Mesenchymal stem cell (in vitro differentiated cells and primary cell): Measurements from ENCODE around the gene ROPN1B.
"Not testable (repeated sequence)": the region's sequence is repeated elsewhere in the genome, so short reads cannot be mapped to it uniquely, and the experiment has no call there.

Experiments
- DNase-seq: peaks from one replicate; pipeline ENCODE4 v3.0.0-alpha.2; 2013
- H2AFZ ChIP-seq: one replicate; pipeline ENCODE4 v1.6.1; 2013; ENCODE audit warnings: low read depth, mild to moderate bottlenecking, control low read depth, inconsistent platforms, low read length, moderate library complexity
- H2AK5ac ChIP-seq: 2 replicates; pipeline ENCODE4 v1.6.1; 2013; ENCODE audit warnings: low read length, moderate library complexity, mild to moderate bottlenecking, inconsistent platforms; ENCODE audit not compliant: severe bottlenecking
- H2BK120ac ChIP-seq: one replicate; pipeline ENCODE4 v1.6.1; 2013; ENCODE audit warnings: low read depth, mild to moderate bottlenecking, inconsistent platforms, low read length, moderate library complexity
- H2BK12ac ChIP-seq, 2 experiments: one replicate each; pipeline ENCODE4 v1.6.1; 2013; ENCODE audit warnings: inconsistent platforms in 2 of 2, low read length in 2 of 2, mild to moderate bottlenecking in 2 of 2, moderate library complexity in 2 of 2, control low read depth in 1 of 2
- H2BK15ac ChIP-seq: one replicate; pipeline ENCODE4 v1.6.1; 2013; ENCODE audit warnings: mild to moderate bottlenecking, low read depth, inconsistent platforms; ENCODE audit not compliant: poor library complexity, severe bottlenecking
- H2BK5ac ChIP-seq: 2 replicates; pipeline ENCODE4 v1.6.1; 2013; ENCODE audit warnings: low read depth, mild to moderate bottlenecking, low read length, control low read depth, inconsistent platforms; ENCODE audit not compliant: poor library complexity, severe bottlenecking
- H3K14ac ChIP-seq, 2 experiments: one replicate each; pipeline ENCODE4 v1.6.1; 2013; ENCODE audit warnings: inconsistent platforms in 2 of 2, low read length in 2 of 2, control low read depth in 1 of 2, mild to moderate bottlenecking in 1 of 2, moderate library complexity in 1 of 2
- H3K18ac ChIP-seq, 2 experiments: one replicate each; pipeline ENCODE4 v1.6.1; 2013; ENCODE audit warnings: inconsistent platforms in 2 of 2, low read length in 2 of 2, control low read depth in 1 of 2, low read depth in 1 of 2, mild to moderate bottlenecking in 1 of 2
- H3K23ac ChIP-seq, 2 experiments: one replicate each; pipeline ENCODE4 v1.6.1; 2013; ENCODE audit warnings: inconsistent platforms in 2 of 2, low read length in 2 of 2, mild to moderate bottlenecking in 2 of 2, moderate library complexity in 2 of 2, control low read depth in 1 of 2
- H3K27ac ChIP-seq: 2 replicates; pipeline ENCODE4 v1.5.1; 2013; ENCODE audit warnings: mild to moderate bottlenecking, moderate library complexity, low read length, control low read depth, inconsistent platforms; ENCODE audit not compliant: poor library complexity, severe bottlenecking
- H3K27me3 ChIP-seq, 2 experiments: 2 replicates each; pipeline versions ENCODE4 v1.6.1 to v1.7.0; 2013; ENCODE audit warnings: low read length in 2 of 2, mild to moderate bottlenecking in 2 of 2, moderate library complexity in 2 of 2, control low read depth in 1 of 2, inconsistent platforms in 1 of 2; ENCODE audit not compliant: control insufficient read depth in 1 of 2, insufficient read depth in 1 of 2
- H3K36me3 ChIP-seq, 2 experiments: 2 replicates each; pipeline versions ENCODE4 v1.6.1 to v1.7.0; 2013; ENCODE audit warnings: low read length in 2 of 2, control low read depth in 1 of 2, inconsistent platforms in 1 of 2, low read depth in 1 of 2, mild to moderate bottlenecking in 1 of 2; ENCODE audit not compliant: insufficient read depth in 2 of 2, control insufficient read depth in 1 of 2
- H3K4ac ChIP-seq, 2 experiments: one replicate each; pipeline ENCODE4 v1.6.1; 2013; ENCODE audit warnings: inconsistent platforms in 2 of 2, low read length in 2 of 2, mild to moderate bottlenecking in 2 of 2, moderate library complexity in 2 of 2, control low read depth in 1 of 2, low read depth in 1 of 2
- H3K4me1 ChIP-seq: 2 replicates; pipeline ENCODE4 v1.6.1; 2013; ENCODE audit warnings: low read depth, low read length, control low read depth; ENCODE audit not compliant: control insufficient read depth, insufficient read depth
- H3K4me2 ChIP-seq: 2 replicates; pipeline ENCODE4 v1.6.1; 2013; ENCODE audit warnings: low read length, mild to moderate bottlenecking, inconsistent platforms; ENCODE audit not compliant: poor library complexity, severe bottlenecking
- H3K4me3 ChIP-seq, 2 experiments: 2 replicates each; pipeline versions ENCODE4 v1.5.1 to v1.7.0; 2013; ENCODE audit warnings: low read length in 2 of 2, mild to moderate bottlenecking in 2 of 2, control low read depth in 1 of 2, low read depth in 1 of 2; ENCODE audit not compliant: insufficient read depth in 1 of 2
- H3K79me1 ChIP-seq: replicated peaks from 2 replicates; pipeline ENCODE4 v1.6.1; 2013; ENCODE audit warnings: mild to moderate bottlenecking, control low read depth, low read length, inconsistent platforms; ENCODE audit not compliant: poor library complexity, severe bottlenecking
- H3K9ac ChIP-seq: 2 replicates; pipeline ENCODE4 v1.7.0; 2013; ENCODE audit warnings: mild to moderate bottlenecking, low read length, moderate library complexity
- H3K9me3 ChIP-seq: 2 replicates; pipeline ENCODE4 v1.7.0; 2013; ENCODE audit warnings: mild to moderate bottlenecking, low read length; ENCODE audit not compliant: control insufficient read depth
- H4K8ac ChIP-seq: one replicate; pipeline ENCODE4 v1.6.1; 2013; ENCODE audit warnings: inconsistent platforms, mild to moderate bottlenecking, low read length, moderate library complexity
- H4K91ac ChIP-seq: one replicate; pipeline ENCODE4 v1.6.1; 2013; ENCODE audit warnings: mild to moderate bottlenecking, low read length, inconsistent platforms
- WGBS: methylation state at CpG from one replicate; pipeline ENCODE4 v1.1.7; 2013; ENCODE audit warnings: mixed read lengths; 5-methylcytosine and 5-hydroxymethylcytosine counted together

Gene ROPN1B

GRCh38 chr3:125936210-125936815 is 32.7 kb upstream of the ROPN1B start:
- H3K4me3 ChIP-seq, H3K4me1 ChIP-seq, H3K36me3 ChIP-seq, H3K79me1 ChIP-seq, H3K4ac ChIP-seq, H3K9ac ChIP-seq, H3K14ac ChIP-seq, H2BK12ac ChIP-seq, H3K18ac ChIP-seq, H2BK5ac ChIP-seq, H3K4me2 ChIP-seq, H4K91ac ChIP-seq, H3K27me3 ChIP-seq, H3K23ac ChIP-seq, H2BK15ac ChIP-seq, H3K9me3 ChIP-seq, H3K27ac ChIP-seq, H2AFZ ChIP-seq, H2BK120ac ChIP-seq, H4K8ac ChIP-seq, H2AK5ac ChIP-seq: not testable (repeated sequence)
- 90% methylated on average over 12 of the region's 13 CpGs for WGBS
- peak; percentile 24 for DNase-seq

DNA sequence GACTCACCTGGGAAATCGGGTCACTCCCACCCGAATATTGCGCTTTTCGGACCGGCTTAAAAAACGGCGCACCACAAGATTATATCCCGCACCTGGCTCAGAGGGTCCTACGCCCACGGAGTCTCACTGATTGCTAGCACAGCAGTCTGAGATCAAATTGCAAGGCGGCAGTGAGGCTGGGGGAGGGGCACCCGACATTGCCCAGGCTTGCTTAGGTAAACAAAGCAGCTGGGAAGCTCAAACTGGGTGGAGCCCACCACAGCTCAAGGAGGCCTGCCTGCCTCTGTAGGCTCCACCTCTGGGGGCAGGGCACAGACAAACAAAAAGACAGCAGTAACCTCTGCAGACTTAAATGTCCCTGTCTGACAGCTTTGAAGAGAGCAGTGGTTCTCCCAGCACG is 32.1 kb upstream of the ROPN1B start:
- H2AFZ ChIP-seq, H4K8ac ChIP-seq, H3K36me3 ChIP-seq, H3K4me2 ChIP-seq, H2BK12ac ChIP-seq, H3K4me1 ChIP-seq, H3K23ac ChIP-seq, H4K91ac ChIP-seq, H3K4me3 ChIP-seq, H3K27ac ChIP-seq, H3K14ac ChIP-seq, H3K9ac ChIP-seq, H3K4ac ChIP-seq, DNase-seq, H3K79me1 ChIP-seq, H3K27me3 ChIP-seq, H2BK15ac ChIP-seq, H3K9me3 ChIP-seq, H2BK120ac ChIP-seq, H3K18ac ChIP-seq, H2BK5ac ChIP-seq, H2AK5ac ChIP-seq: not testable (repeated sequence)
- WGBS, result 90% methylated on average over 8 of the region's 13 CpGs

DNA sequence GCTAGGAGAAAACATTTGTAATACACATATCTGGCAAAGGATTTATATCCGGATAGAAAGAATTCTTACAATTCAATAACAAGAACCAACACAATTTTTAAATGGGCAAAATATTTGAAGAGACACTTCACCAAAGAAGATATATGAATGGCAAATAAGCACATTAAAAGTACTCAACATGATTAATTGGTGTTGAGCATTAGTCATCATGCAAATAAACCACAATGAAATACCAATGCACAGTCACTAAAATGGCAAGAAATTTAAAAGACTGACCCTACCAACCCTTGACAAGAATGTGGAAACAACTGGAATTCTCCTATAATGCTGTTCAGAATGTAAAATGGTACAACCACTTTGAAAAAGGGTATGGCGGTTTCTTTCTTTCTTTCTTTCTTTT is 21.2 kb upstream of the ROPN1B start:
- not testable (repeated sequence) for H3K79me1 ChIP-seq, H3K23ac ChIP-seq, H3K18ac ChIP-seq, H3K4me1 ChIP-seq, H4K91ac ChIP-seq, H2AK5ac ChIP-seq, H2BK120ac ChIP-seq, H3K9me3 ChIP-seq, H2AFZ ChIP-seq, H3K4ac ChIP-seq, H2BK12ac ChIP-seq, H2BK5ac ChIP-seq, H4K8ac ChIP-seq, H3K36me3 ChIP-seq, H2BK15ac ChIP-seq, H3K27ac ChIP-seq, DNase-seq, H3K9ac ChIP-seq, H3K4me3 ChIP-seq, H3K4me2 ChIP-seq, H3K14ac ChIP-seq
- WGBS, result 100% methylated on average over 1 of the region's 2 CpGs
- peaks cover 3 to 37% of the 10 kb centered on the region in 2 experiments for H3K27me3 ChIP-seq

GRCh38 chr3:125948901-125949300 is 20.1 kb upstream of the ROPN1B start:
- not testable (repeated sequence) for H3K36me3 ChIP-seq, H2BK12ac ChIP-seq, H2BK120ac ChIP-seq, H3K27ac ChIP-seq, H2BK5ac ChIP-seq, H4K8ac ChIP-seq, H2AFZ ChIP-seq, H3K9ac ChIP-seq, H3K14ac ChIP-seq, H3K79me1 ChIP-seq, H4K91ac ChIP-seq, H3K18ac ChIP-seq, H3K4me3 ChIP-seq, H3K23ac ChIP-seq, H2BK15ac ChIP-seq, H3K4me1 ChIP-seq, H3K4ac ChIP-seq, H3K9me3 ChIP-seq, H3K4me2 ChIP-seq, H2AK5ac ChIP-seq
- DNase-seq, result peak; percentile 37
- 18% methylated on average over 3 of the region's 3 CpGs for WGBS
- peaks cover 2 to 35% of the 10 kb centered on the region in 2 experiments for H3K27me3 ChIP-seq
